ENCODE data around the gene SHC3. TPM values are rescaled to one million over a fixed set of nuclear protein-coding genes. Genes with fewer than 3 reads are reported as not detected.

Gene SHC3
- polyA plus RNA-seq, 3 donors = not detected

- Histone ChIP-seq H3K4me1 (ENCODE audit: control insufficient read depth in 1 of 2, insufficient read depth in 2 of 2, low read length in 2 of 2) (no peaks in the 10 kb centered on the region), H3K36me3 (replicated peaks in 1 of 2; ENCODE audit: control insufficient read depth in 1 of 2, insufficient read depth in 2 of 2, low read length in 2 of 2) (no peaks in the 10 kb centered on the region), H3K27me3 (ENCODE audit: control insufficient read depth in 2 of 2, insufficient read depth in 2 of 2, low read length in 2 of 2) (peaks cover 0 to 2% of the 10 kb centered on the region in 2 donors), H3K9me3 (replicated peaks in 1 of 2; ENCODE audit: control insufficient read depth in 1 of 2, insufficient read depth in 1 of 2, low read length in 2 of 2) (peaks cover 0 to 3% of the 10 kb centered on the region in 2 donors), H3K4me3 (replicated peaks in 1 of 3; ENCODE audit: low read depth in 2 of 3, low read length in 3 of 3) (no peak overlapping the region), H3K79me2 (ENCODE audit: insufficient read depth, low read length) (no peaks in the 10 kb centered on the region), H3K4me2 (replicated peaks; ENCODE audit: extremely low read depth, low read length, poor library complexity, severe bottlenecking) (no peak overlapping the region), H4K20me1 (ENCODE audit: insufficient read depth, low read length) (no peaks in the 10 kb centered on the region), H2AFZ (ENCODE audit: insufficient read depth, low read depth, low read length, poor library complexity, severe bottlenecking) (no peak overlapping the region), H3K9ac (ENCODE audit: insufficient read depth, low read length, poor library complexity, severe bottlenecking) (no peak overlapping the region), H3K27ac (ENCODE audit: low read depth in 1 of 2, low read length in 2 of 2) (no peak overlapping the region)
- no peak overlapping the region for H3K27ac Mint-ChIP-seq
- peaks cover 2 to 15% (median 8%) of the 10 kb centered on the region in 3 donors for H3K27me3 Mint-ChIP-seq (ENCODE audit: low read depth in 3 of 3)
- 100% methylated on average over 2 of the region's 2 CpGs for WGBS (ENCODE audit: insufficient coverage)
- intact Hi-C loops (cut with micrococcal nuclease) = no loop called here
- no peak for TF ChIP-seq CTCF (IDR thresholded peaks at IDR 0.05)
- no peak overlapping the region for H3K4me3 Mint-ChIP-seq
- no peaks in the 10 kb centered on the region for H3K36me3 Mint-ChIP-seq
- DNase-seq = no peak
- H3K9me3 Mint-ChIP-seq = peaks cover 0 to 9% (median 6%) of the 10 kb centered on the region in 7 donors
- no peaks in the 10 kb centered on the region for H3K4me1 Mint-ChIP-seq
Measured at GRCh38 chr9:89015336-89015735, 163.3 kb downstream of the SHC3 start.

GRCh38 chr9:89014153-89014552 is 164.5 kb downstream of the SHC3 start:
- intact Hi-C loops (cut with micrococcal nuclease) = no loop called here
- Mint-ChIP-seq H3K27me3 (ENCODE audit: low read depth in 3 of 3) (peaks cover 2 to 10% (median 7%) of the 10 kb centered on the region in 3 donors), H3K36me3 (no peaks in the 10 kb centered on the region), H3K27ac (no peak overlapping the region), H3K4me3 (no peak overlapping the region), H3K9me3 (peaks cover 0 to 8% (median 6%) of the 10 kb centered on the region in 7 donors), H3K4me1 (peaks cover 9% of the 10 kb centered on the region)
- H3K79me2 ChIP-seq (ENCODE audit: insufficient read depth, low read length) = no peaks in the 10 kb centered on the region
- WGBS (ENCODE audit: insufficient coverage) = 89% methylated on average over 3 of the region's 7 CpGs
- no peak overlapping the region for H3K9ac ChIP-seq (ENCODE audit: insufficient read depth, low read length, poor library complexity, severe bottlenecking)
- H3K4me2 ChIP-seq (replicated peaks; ENCODE audit: extremely low read depth, low read length, poor library complexity, severe bottlenecking) = no peak overlapping the region
- no peak for TF ChIP-seq CTCF (IDR thresholded peaks at IDR 0.05)
- no peaks in the 10 kb centered on the region for H4K20me1 ChIP-seq (ENCODE audit: insufficient read depth, low read length)
- peaks cover 9 to 10% of the 10 kb centered on the region in 2 donors for H3K4me1 ChIP-seq (ENCODE audit: control insufficient read depth in 1 of 2, insufficient read depth in 2 of 2, low read length in 2 of 2)
- no peaks in the 10 kb centered on the region for H3K36me3 ChIP-seq (replicated peaks in 1 of 2; ENCODE audit: control insufficient read depth in 1 of 2, insufficient read depth in 2 of 2, low read length in 2 of 2)
- H3K27ac ChIP-seq (ENCODE audit: low read depth in 1 of 2, low read length in 2 of 2) = no peak overlapping the region
- DNase-seq = no peak
- H3K4me3 ChIP-seq (replicated peaks in 1 of 3; ENCODE audit: low read depth in 2 of 3, low read length in 3 of 3) = no peak overlapping the region
- no peak overlapping the region for H2AFZ ChIP-seq (ENCODE audit: insufficient read depth, low read depth, low read length, poor library complexity, severe bottlenecking)
- H3K9me3 ChIP-seq (replicated peaks in 1 of 2; ENCODE audit: control insufficient read depth in 1 of 2, insufficient read depth in 1 of 2, low read length in 2 of 2) = peaks cover 0 to 3% of the 10 kb centered on the region in 2 donors
- H3K27me3 ChIP-seq (ENCODE audit: control insufficient read depth in 2 of 2, insufficient read depth in 2 of 2, low read length in 2 of 2) = peaks cover 0 to 2% of the 10 kb centered on the region in 2 donors
